HepG2 (cell line): Measurements from ENCODE around the gene MAPK10. TPM values are rescaled to one million over a fixed set of nuclear protein-coding genes. Genes with fewer than 3 reads are reported as not detected.

Source experiments
- DR1 ChIP-seq: sonication (generic); formaldehyde crosslinking; IDR thresholded peaks from 2 replicates; pipeline ENCODE4 v1.8.0; 2021; ENCODE audit warnings: mild to moderate bottlenecking, missing genetic modification reagents, inconsistent platforms
- HOMEZ ChIP-seq: IDR thresholded peaks from 2 replicates; pipeline ENCODE4 v1.6.1; 2016; ENCODE audit warnings: low read depth
- REXO4 ChIP-seq: sonication (generic); formaldehyde crosslinking; IDR thresholded peaks from 2 replicates; pipeline ENCODE4 v1.8.0; 2022; ENCODE audit warnings: missing genetic modification reagents, mild to moderate bottlenecking, borderline replicate concordance
- TRAFD1 ChIP-seq: sonication (generic); formaldehyde crosslinking; IDR thresholded peaks from 2 replicates; pipeline ENCODE4 v1.5.1; 2020; ENCODE audit warnings: missing genetic modification reagents, mild to moderate bottlenecking, borderline replicate concordance
- ZFX ChIP-seq: sonication (generic); formaldehyde crosslinking; IDR thresholded peaks from 2 replicates; pipeline ENCODE4 v1.4.0; 2020; ENCODE audit warnings: mild to moderate bottlenecking, low read depth, missing genetic modification reagents, moderate library complexity
- ZNF354B ChIP-seq: sonication (generic); formaldehyde crosslinking; IDR thresholded peaks from 2 replicates; pipeline ENCODE4 v1.8.0; 2022; ENCODE audit warnings: mild to moderate bottlenecking, missing genetic modification reagents
- ZNF577 ChIP-seq: sonication (generic); formaldehyde crosslinking; IDR thresholded peaks from 2 replicates; pipeline ENCODE4 v1.4.0; 2020; ENCODE audit warnings: mild to moderate bottlenecking, low read depth, missing genetic modification reagents, borderline replicate concordance
- polyA plus RNA-seq, 8 experiments: library from polyadenylated mRNA; depleted of rRNA in 3 of 8; stranded (reverse) in 7 of 8; unstranded in 1 of 8; fragments of >200 nt; fragmentation: Illumina TruSeq in 4 of 8; extraction: Trizol in 4 of 8; gene quantifications; 2 replicates each; pipeline versions ENCODE4 v1.2.1 to v1.2.3, GENCODE V29; 2011 to 2016; ENCODE audit warnings: low read depth in 4 of 8, missing spikeins in 1 of 8, mixed read lengths in 1 of 8; ENCODE audit not compliant: insufficient read depth in 1 of 8
- total RNA-seq, 5 experiments: library from RNA; depleted of rRNA; stranded (reverse); fragments of >200 nt; fragmentation: Illumina TruSeq; extraction: Trizol; gene quantifications; 2 replicates each; pipeline ENCODE4 v1.2.3, GENCODE V29; 2016; ENCODE audit warnings: low read depth in 1 of 5
- TF ChIP-seq, protein P1 (sequence below), 2 experiments: fragments of 450-650 bp in 1 of 2; sonication (generic) in 1 of 2; formaldehyde crosslinking; IDR thresholded peaks; 2 replicates each; pipeline versions ENCODE4 v1.5.0 to v1.8.0; 2020 to 2022; ENCODE audit warnings: mild to moderate bottlenecking in 1 of 2, missing genetic modification reagents in 1 of 2
- TF ChIP-seq, protein P2 (sequence below): sonication (generic); formaldehyde crosslinking; IDR thresholded peaks from 2 replicates; pipeline ENCODE4 v1.4.0; 2020; ENCODE audit warnings: missing genetic modification reagents

MAPK10 gene
- total and polyA plus RNA-seq, 2 of the 13 experiments (the other 11 are each of a cell fraction or from before 2014, with no cell fraction given) = not detected

DNA sequence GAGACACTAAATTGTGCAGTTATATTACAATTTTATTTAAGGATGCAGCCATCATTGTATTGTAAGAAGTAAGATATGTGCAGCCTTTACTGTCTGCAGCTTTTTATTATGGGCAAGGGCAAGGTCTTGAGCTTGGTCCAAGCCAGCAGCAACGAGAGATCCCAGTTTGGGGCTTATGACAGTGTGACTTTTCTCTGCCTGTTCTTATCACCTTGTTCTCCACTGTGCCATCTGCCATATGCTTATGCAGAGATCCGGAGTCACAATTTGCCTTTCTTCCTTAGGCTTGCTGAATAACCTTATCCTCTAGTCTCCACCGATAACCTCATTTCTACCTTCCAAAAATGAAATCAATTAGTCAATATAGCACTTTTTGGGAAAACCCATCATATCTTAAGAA, 30.4 kb downstream of the MAPK10 start (continued):
- TF ChIP-seq HOMEZ (CRISPR knock-in tag) = no peak
- TF ChIP-seq, protein P1, sequence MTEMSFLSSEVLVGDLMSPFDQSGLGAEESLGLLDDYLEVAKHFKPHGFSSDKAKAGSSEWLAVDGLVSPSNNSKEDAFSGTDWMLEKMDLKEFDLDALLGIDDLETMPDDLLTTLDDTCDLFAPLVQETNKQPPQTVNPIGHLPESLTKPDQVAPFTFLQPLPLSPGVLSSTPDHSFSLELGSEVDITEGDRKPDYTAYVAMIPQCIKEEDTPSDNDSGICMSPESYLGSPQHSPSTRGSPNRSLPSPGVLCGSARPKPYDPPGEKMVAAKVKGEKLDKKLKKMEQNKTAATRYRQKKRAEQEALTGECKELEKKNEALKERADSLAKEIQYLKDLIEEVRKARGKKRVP (CRISPR knock-in tag; IDR thresholded peaks at IDR 0.05) = no peak
- no peak for TF ChIP-seq ZFX (CRISPR knock-in tag)
- TF ChIP-seq REXO4 (CRISPR knock-in tag) = no peak
- no peak for TF ChIP-seq ZNF354B
- no peak for TF ChIP-seq TRAFD1 (CRISPR knock-in tag)
- no peak for TF ChIP-seq DR1 (CRISPR knock-in tag)
- TF ChIP-seq, protein P2, sequence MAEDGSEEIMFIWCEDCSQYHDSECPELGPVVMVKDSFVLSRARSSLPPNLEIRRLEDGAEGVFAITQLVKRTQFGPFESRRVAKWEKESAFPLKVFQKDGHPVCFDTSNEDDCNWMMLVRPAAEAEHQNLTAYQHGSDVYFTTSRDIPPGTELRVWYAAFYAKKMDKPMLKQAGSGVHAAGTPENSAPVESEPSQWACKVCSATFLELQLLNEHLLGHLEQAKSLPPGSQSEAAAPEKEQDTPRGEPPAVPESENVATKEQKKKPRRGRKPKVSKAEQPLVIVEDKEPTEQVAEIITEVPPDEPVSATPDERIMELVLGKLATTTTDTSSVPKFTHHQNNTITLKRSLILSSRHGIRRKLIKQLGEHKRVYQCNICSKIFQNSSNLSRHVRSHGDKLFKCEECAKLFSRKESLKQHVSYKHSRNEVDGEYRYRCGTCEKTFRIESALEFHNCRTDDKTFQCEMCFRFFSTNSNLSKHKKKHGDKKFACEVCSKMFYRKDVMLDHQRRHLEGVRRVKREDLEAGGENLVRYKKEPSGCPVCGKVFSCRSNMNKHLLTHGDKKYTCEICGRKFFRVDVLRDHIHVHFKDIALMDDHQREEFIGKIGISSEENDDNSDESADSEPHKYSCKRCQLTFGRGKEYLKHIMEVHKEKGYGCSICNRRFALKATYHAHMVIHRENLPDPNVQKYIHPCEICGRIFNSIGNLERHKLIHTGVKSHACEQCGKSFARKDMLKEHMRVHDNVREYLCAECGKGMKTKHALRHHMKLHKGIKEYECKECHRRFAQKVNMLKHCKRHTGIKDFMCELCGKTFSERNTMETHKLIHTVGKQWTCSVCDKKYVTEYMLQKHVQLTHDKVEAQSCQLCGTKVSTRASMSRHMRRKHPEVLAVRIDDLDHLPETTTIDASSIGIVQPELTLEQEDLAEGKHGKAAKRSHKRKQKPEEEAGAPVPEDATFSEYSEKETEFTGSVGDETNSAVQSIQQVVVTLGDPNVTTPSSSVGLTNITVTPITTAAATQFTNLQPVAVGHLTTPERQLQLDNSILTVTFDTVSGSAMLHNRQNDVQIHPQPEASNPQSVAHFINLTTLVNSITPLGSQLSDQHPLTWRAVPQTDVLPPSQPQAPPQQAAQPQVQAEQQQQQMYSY (CRISPR knock-in tag) = no peak
- no peak for TF ChIP-seq ZNF577 (CRISPR knock-in tag)
